ENCODE results near the gene RUSF1.
"Not testable (repeated sequence)": the region's sequence is repeated elsewhere in the genome, so short reads cannot be mapped to it uniquely, and the experiment has no call there.

The RUSF1 gene

GRCh38 chr16:31507929-31508705, at the start of gene RUSF1:
Gene RUSF1 (minus strand): TSS chr16:31508391. CDS start chr16:31508373, 18 bp downstream.
- peaks cover 21% of the 10 kb centered on the region for H3K4me1 ChIP-seq (ENCODE audit: low read depth, poor library complexity, severe bottlenecking)
- H3K4me3 ChIP-seq (IDR thresholded peaks at IDR 0.05; ENCODE audit: insufficient read depth, low read depth, low read length): no peak within 1 kb of the TSS
- peak within 1 kb of the TSS; percentile 67 for H3K27ac ChIP-seq
- TF ChIP-seq, protein P1, sequence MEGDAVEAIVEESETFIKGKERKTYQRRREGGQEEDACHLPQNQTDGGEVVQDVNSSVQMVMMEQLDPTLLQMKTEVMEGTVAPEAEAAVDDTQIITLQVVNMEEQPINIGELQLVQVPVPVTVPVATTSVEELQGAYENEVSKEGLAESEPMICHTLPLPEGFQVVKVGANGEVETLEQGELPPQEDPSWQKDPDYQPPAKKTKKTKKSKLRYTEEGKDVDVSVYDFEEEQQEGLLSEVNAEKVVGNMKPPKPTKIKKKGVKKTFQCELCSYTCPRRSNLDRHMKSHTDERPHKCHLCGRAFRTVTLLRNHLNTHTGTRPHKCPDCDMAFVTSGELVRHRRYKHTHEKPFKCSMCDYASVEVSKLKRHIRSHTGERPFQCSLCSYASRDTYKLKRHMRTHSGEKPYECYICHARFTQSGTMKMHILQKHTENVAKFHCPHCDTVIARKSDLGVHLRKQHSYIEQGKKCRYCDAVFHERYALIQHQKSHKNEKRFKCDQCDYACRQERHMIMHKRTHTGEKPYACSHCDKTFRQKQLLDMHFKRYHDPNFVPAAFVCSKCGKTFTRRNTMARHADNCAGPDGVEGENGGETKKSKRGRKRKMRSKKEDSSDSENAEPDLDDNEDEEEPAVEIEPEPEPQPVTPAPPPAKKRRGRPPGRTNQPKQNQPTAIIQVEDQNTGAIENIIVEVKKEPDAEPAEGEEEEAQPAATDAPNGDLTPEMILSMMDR (conservative IDR thresholded peaks at IDR 0.05; ENCODE audit: low read depth, low read length): no peak
- no peaks in the 10 kb centered on the region for H3K27me3 ChIP-seq (ENCODE audit: insufficient read depth, low read depth)
- H4K20me1 ChIP-seq (ENCODE audit: insufficient read depth): no peaks in the 10 kb centered on the region
- peaks cover 26% of the 10 kb centered on the region for H3K79me2 ChIP-seq (ENCODE audit: insufficient read depth, low read depth)
- peak within 1 kb of the TSS; percentile 84 for H3K9ac ChIP-seq
- H2AFZ ChIP-seq (ENCODE audit: low read depth): peak within 1 kb of the TSS; percentile 75
- H3K4me2 ChIP-seq: peak within 1 kb of the TSS; percentile 83
- H3K36me3 ChIP-seq (ENCODE audit: insufficient read depth): 0 out of 2 replicates have a peak, but pooled peaks cover 2% of the 10 kb centered on the region

GRCh38 chr16:31542763-31543162, 34.6 kb upstream of the RUSF1 start:
- H3K36me3 ChIP-seq (ENCODE audit: insufficient read depth): no peaks in the 10 kb centered on the region
- H2AFZ ChIP-seq (ENCODE audit: low read depth): no peak overlapping the region
- H4K20me1 ChIP-seq (ENCODE audit: insufficient read depth): no peaks in the 10 kb centered on the region
- H3K4me1 ChIP-seq (ENCODE audit: low read depth, poor library complexity, severe bottlenecking): no peaks in the 10 kb centered on the region
- TF ChIP-seq, protein P1 (conservative IDR thresholded peaks at IDR 0.05; ENCODE audit: low read depth, low read length): no peak
- H3K27me3 ChIP-seq (ENCODE audit: insufficient read depth, low read depth): no peaks in the 10 kb centered on the region
- H3K27ac ChIP-seq: no peak overlapping the region
- H3K79me2 ChIP-seq (ENCODE audit: insufficient read depth, low read depth): no peaks in the 10 kb centered on the region
- no peak overlapping the region for H3K4me2 ChIP-seq
- H3K4me3 ChIP-seq (IDR thresholded peaks at IDR 0.05; ENCODE audit: insufficient read depth, low read depth, low read length): no peak overlapping the region
- no peak overlapping the region for H3K9ac ChIP-seq

GRCh38 chr16:31539762-31540161, 31.6 kb upstream of the RUSF1 start:
- not testable (repeated sequence) for H3K4me3 ChIP-seq (IDR thresholded peaks at IDR 0.05; ENCODE audit: insufficient read depth, low read depth, low read length); H2AFZ ChIP-seq (ENCODE audit: low read depth); H3K9ac ChIP-seq; H3K27ac ChIP-seq; H3K4me1 ChIP-seq (ENCODE audit: low read depth, poor library complexity, severe bottlenecking); H4K20me1 ChIP-seq (ENCODE audit: insufficient read depth); H3K27me3 ChIP-seq (ENCODE audit: insufficient read depth, low read depth); H3K36me3 ChIP-seq (ENCODE audit: insufficient read depth); H3K79me2 ChIP-seq (ENCODE audit: insufficient read depth, low read depth); H3K4me2 ChIP-seq

DNA sequence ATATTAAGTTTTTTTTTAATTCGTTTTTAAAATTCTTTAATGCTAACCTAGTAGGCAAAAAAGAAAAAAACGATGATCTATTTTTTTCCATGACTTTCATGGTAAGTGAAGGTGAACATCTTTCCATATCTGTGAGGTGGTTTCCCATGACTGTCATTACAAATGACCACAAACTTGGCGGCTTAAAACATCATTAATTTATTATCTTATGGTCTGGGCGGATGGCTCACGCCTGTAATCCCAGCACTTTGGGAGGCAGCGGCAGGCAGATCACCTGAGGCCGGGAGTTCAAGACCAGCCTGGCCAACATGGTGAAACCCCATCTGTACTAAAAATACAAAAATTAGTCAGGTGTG, 30.0 kb upstream of the RUSF1 start:
- not testable (repeated sequence) for H3K9ac ChIP-seq; H3K4me3 ChIP-seq (IDR thresholded peaks at IDR 0.05; ENCODE audit: insufficient read depth, low read depth, low read length)

DNA sequence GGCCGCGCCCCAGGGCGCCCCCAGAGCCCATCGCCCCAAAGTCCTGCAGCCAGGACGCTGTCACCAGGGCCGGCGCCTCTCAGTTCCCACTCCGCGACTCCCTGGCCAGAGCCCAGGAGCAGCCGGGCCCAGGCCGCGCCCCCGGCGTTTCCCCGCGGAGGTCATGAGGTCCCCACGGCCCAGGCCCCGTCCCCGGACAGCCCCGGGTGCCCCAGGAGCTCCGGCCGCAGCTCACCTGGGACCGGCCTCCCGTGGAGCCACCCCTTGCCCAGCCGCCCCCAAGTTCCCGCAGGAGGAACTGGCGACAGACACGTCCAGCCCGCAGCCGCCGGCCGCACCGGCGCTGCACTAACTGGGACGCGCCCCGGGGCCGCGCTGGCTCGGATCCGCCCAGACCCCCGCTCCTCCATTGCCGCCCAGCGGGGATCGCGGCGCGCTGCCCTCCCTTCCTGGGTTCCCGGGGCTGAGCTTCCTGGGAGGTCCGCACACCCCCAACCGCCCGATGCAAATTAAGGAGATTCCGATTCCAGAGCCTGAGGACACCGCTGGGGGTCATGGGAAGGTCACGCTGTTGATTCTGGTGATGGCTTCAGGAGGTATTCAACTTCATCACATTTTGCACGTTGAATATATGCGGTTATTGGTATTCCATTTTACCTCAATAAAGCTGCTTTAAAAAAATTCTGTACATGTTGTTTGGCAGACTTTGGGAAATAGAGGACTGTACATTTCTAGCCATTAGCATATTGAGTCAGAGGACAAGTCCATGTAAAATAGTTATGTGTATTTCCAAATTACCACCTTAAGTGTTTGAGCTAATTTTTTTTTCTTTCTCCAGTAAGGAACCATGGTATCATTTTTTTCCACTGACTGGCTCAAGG, 29.4 kb upstream of the RUSF1 start:
- TF ChIP-seq, protein P1 (conservative IDR thresholded peaks at IDR 0.05; ENCODE audit: low read depth, low read length): no peak
- no peaks in the 10 kb centered on the region for H3K4me1 ChIP-seq (ENCODE audit: low read depth, poor library complexity, severe bottlenecking)
- H3K9ac ChIP-seq: no peak overlapping the region
- H4K20me1 ChIP-seq (ENCODE audit: insufficient read depth): no peaks in the 10 kb centered on the region
- H3K27me3 ChIP-seq (ENCODE audit: insufficient read depth, low read depth): no peaks in the 10 kb centered on the region
- H2AFZ ChIP-seq (ENCODE audit: low read depth): no peak overlapping the region
- no peak overlapping the region for H3K4me2 ChIP-seq
- H3K36me3 ChIP-seq (ENCODE audit: insufficient read depth): no peaks in the 10 kb centered on the region
- H3K4me3 ChIP-seq (IDR thresholded peaks at IDR 0.05; ENCODE audit: insufficient read depth, low read depth, low read length): no peak overlapping the region
- H3K27ac ChIP-seq: no peak overlapping the region
- no peaks in the 10 kb centered on the region for H3K79me2 ChIP-seq (ENCODE audit: insufficient read depth, low read depth)

More for the DNA sequence above, 30.0 kb upstream of the RUSF1 start:
- not testable (repeated sequence) for H3K79me2 ChIP-seq (ENCODE audit: insufficient read depth, low read depth); H4K20me1 ChIP-seq (ENCODE audit: insufficient read depth); H2AFZ ChIP-seq (ENCODE audit: low read depth); H3K4me2 ChIP-seq; H3K4me1 ChIP-seq (ENCODE audit: low read depth, poor library complexity, severe bottlenecking); H3K36me3 ChIP-seq (ENCODE audit: insufficient read depth); H3K27me3 ChIP-seq (ENCODE audit: insufficient read depth, low read depth); H3K27ac ChIP-seq
